K562 (cell line): ENCODE data around the gene CHN2. TPM values are rescaled to one million over a fixed set of nuclear protein-coding genes. Genes with fewer than 3 reads are reported as not detected.
A peak's percentile ranks its signal among the peaks of the same experiment; 100 is the strongest.

Experiments used
- CBFA2T3 ChIP-seq: fragments of 450-650 bp; IDR thresholded peaks from 2 replicates; pipeline ENCODE4 v1.6.1; 2017
- CBX5 ChIP-seq: IDR thresholded peaks from 2 replicates; pipeline ENCODE4 v1.6.1; 2014; ENCODE audit warnings: low read depth, borderline replicate concordance
- HCFC1 ChIP-seq: IDR thresholded peaks from 2 replicates; pipeline ENCODE4 v1.6.1; 2012; ENCODE audit warnings: low read depth, low read length, improper control_type of control experiment
- HDAC1 ChIP-seq, 2 experiments: fragments of 450-650 bp; IDR thresholded peaks; 2 replicates each; pipeline ENCODE4 v1.6.1; 2016 to 2017; ENCODE audit warnings: inconsistent platforms in 1 of 2, mild to moderate bottlenecking in 1 of 2, moderate library complexity in 1 of 2
- KLF1 ChIP-seq: fragments of 450-650 bp; IDR thresholded peaks from 2 replicates; pipeline ENCODE4 v1.6.1; 2016; ENCODE audit warnings: missing genetic modification characterization, missing compliant biosample characterization
- MEF2D ChIP-seq: conservative IDR thresholded peaks from 2 replicates; pipeline ENCODE4 v1.6.1; 2016; ENCODE audit warnings: low read depth, missing genetic modification characterization, missing compliant biosample characterization
- PHF8 ChIP-seq: fragments of 200-600 bp; sonication (generic); IDR thresholded peaks from 2 replicates; pipeline ENCODE4 v1.6.1; 2012; ENCODE audit warnings: mixed run types, mild to moderate bottlenecking, inconsistent platforms, low read length, moderate library complexity, borderline replicate concordance
- POLR2B ChIP-seq: fragments of 450-650 bp; IDR thresholded peaks from 2 replicates; pipeline ENCODE4 v1.6.1; 2018; ENCODE audit warnings: low read depth; ENCODE audit not compliant: partially characterized antibody
- REST ChIP-seq, 2 experiments: fragments of 450-650 bp; formaldehyde crosslinking in 1 of 2; IDR thresholded peaks; 2 replicates each; pipeline versions ENCODE4 v1.4.0 to v1.6.1; 2014 to 2020; ENCODE audit warnings: mild to moderate bottlenecking in 2 of 2, borderline replicate concordance in 1 of 2, low read depth in 1 of 2
- TAF1 ChIP-seq: IDR thresholded peaks from 2 replicates; pipeline ENCODE4 v1.6.1; 2011; ENCODE audit warnings: mild to moderate bottlenecking, low read length, moderate library complexity; ENCODE audit not compliant: insufficient read depth, control insufficient read depth, severe bottlenecking; ENCODE audit errors: extremely low read depth
- TAF7 ChIP-seq: fragments of 450-650 bp; IDR thresholded peaks from 2 replicates; pipeline ENCODE4 v1.6.1; 2016; ENCODE audit warnings: missing genetic modification characterization, missing compliant biosample characterization
- THAP7 ChIP-seq: fragments of 250-450 bp; sonication (Bioruptor Pico); IDR thresholded peaks from 2 replicates; pipeline ENCODE4 v1.5.0; 2021
- ZC3H8 ChIP-seq: fragments of 450-650 bp; IDR thresholded peaks from 2 replicates; pipeline ENCODE4 v1.6.1; 2017
- ZNF212 ChIP-seq: fragments of 450-650 bp; formaldehyde crosslinking; IDR thresholded peaks from 2 replicates; pipeline ENCODE4 v1.4.0; 2020; ENCODE audit warnings: mild to moderate bottlenecking
- ZNF354B ChIP-seq: fragments of 250-450 bp; sonication (Bioruptor Pico); IDR thresholded peaks from 2 replicates; pipeline ENCODE4 v1.4.0; 2020
- ZNF830 ChIP-seq: fragments of 250-450 bp; sonication (Bioruptor Pico); IDR thresholded peaks from 2 replicates; pipeline ENCODE4 v1.5.0; 2021; ENCODE audit warnings: mild to moderate bottlenecking
- polyA plus RNA-seq, 8 experiments: library from polyadenylated mRNA; depleted of rRNA in 4 of 8; stranded (reverse) in 5 of 8; unstranded in 3 of 8; fragments of >200 nt; fragmentation: Nextera tagmentation in 2 of 8; fragmentation: Illumina TruSeq in 1 of 8; extraction: Ambion mirVana in 2 of 8; extraction: Trizol in 1 of 8; gene quantifications; 2 replicates each; pipeline versions ENCODE4 v1.2.1 to v1.2.3, GENCODE V29; 2011 to 2014; ENCODE audit warnings: inconsistent platforms in 1 of 8, missing spikeins in 1 of 8
- total RNA-seq, 7 experiments: library from RNA; depleted of rRNA in 6 of 7; stranded (reverse); fragments of >200 nt in 6 of 7; fragmentation: Illumina TruSeq in 2 of 7; extraction: Trizol in 2 of 7; gene quantifications; 2 replicates each; pipeline versions ENCODE4 v1.2.1 to v1.2.3, GENCODE V29; 2011 to 2021; ENCODE audit warnings: low replicate concordance in 1 of 7
- TF ChIP-seq, protein P1 (sequence below): fragments of 250-450 bp; sonication (Bioruptor Pico); IDR thresholded peaks from 2 replicates; pipeline ENCODE4 v1.5.0; 2022; ENCODE audit warnings: mild to moderate bottlenecking
- TF ChIP-seq, protein P2 (sequence below): sonication (generic); formaldehyde crosslinking; IDR thresholded peaks from 2 replicates; pipeline ENCODE4 v1.8.1; 2022; ENCODE audit warnings: missing genetic modification reagents

The CHN2 gene
- total and polyA plus RNA-seq, 9 of the 15 experiments (the other 6 are each of a cell fraction or from before 2014, with no cell fraction given), result 0.12 to 2.1 (median 0.31) TPM; not detected in 1

- TF ChIP-seq, protein P1, sequence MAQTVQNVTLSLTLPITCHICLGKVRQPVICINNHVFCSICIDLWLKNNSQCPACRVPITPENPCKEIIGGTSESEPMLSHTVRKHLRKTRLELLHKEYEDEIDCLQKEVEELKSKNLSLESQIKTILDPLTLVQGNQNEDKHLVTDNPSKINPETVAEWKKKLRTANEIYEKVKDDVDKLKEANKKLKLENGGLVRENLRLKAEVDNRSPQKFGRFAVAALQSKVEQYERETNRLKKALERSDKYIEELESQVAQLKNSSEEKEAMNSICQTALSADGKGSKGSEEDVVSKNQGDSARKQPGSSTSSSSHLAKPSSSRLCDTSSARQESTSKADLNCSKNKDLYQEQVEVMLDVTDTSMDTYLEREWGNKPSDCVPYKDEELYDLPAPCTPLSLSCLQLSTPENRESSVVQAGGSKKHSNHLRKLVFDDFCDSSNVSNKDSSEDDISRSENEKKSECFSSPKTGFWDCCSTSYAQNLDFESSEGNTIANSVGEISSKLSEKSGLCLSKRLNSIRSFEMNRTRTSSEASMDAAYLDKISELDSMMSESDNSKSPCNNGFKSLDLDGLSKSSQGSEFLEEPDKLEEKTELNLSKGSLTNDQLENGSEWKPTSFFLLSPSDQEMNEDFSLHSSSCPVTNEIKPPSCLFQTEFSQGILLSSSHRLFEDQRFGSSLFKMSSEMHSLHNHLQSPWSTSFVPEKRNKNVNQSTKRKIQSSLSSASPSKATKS (CRISPR knock-in tag), result no peak
- TF ChIP-seq ZNF830 (no peak), MEF2D (tag) (no peak), THAP7 (CRISPR knock-in tag) (no peak), REST (IDR thresholded peaks at IDR 0.05; ENCODE audit: borderline replicate concordance) (peak; percentile 20; the same call in 1 of the 2 replicates), REST (CRISPR knock-in tag; IDR thresholded peaks at IDR 0.05; ENCODE audit: low read depth) (no peak), ZNF354B (CRISPR knock-in tag) (no peak), TAF7 (tag) (no peak), HCFC1 (no peak), HDAC1 (IDR thresholded peaks at IDR 0.05) (no peak), PHF8 (no peak), POLR2B (no peak), CBFA2T3 (peak; percentile 73), TAF1 (no peak), ZC3H8 (no peak), CBX5 (no peak), ZNF212 (CRISPR knock-in tag) (no peak), KLF1 (no peak)
- TF ChIP-seq, protein P2, sequence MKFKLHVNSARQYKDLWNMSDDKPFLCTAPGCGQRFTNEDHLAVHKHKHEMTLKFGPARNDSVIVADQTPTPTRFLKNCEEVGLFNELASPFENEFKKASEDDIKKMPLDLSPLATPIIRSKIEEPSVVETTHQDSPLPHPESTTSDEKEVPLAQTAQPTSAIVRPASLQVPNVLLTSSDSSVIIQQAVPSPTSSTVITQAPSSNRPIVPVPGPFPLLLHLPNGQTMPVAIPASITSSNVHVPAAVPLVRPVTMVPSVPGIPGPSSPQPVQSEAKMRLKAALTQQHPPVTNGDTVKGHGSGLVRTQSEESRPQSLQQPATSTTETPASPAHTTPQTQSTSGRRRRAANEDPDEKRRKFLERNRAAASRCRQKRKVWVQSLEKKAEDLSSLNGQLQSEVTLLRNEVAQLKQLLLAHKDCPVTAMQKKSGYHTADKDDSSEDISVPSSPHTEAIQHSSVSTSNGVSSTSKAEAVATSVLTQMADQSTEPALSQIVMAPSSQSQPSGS (CRISPR knock-in tag), result no peak
These were observed 283.7 kb downstream of the CHN2 start (continued) for GRCh38 chr7:29478226-29478625.
